Endodermal cell (in vitro differentiated cells): ENCODE measurements around the gene GPR176. TPM values are rescaled to one million over a fixed set of nuclear protein-coding genes. Genes with fewer than 3 reads are reported as not detected.

Source experiments
- DNase-seq: peaks from one replicate; pipeline ENCODE4 v3.0.0-alpha.2; 2017
- H3K27ac ChIP-seq: 2 replicates; pipeline ENCODE4 v1.5.1; 2013; ENCODE audit warnings: mild to moderate bottlenecking, low read depth, low read length, moderate library complexity
- H3K27me3 ChIP-seq: 2 replicates; pipeline ENCODE4 v1.6.1; 2013; ENCODE audit warnings: mild to moderate bottlenecking, low read length, moderate library complexity; ENCODE audit not compliant: insufficient read depth, control insufficient read depth, poor library complexity, severe bottlenecking
- H3K36me3 ChIP-seq: 2 replicates; pipeline ENCODE4 v1.7.0; 2013; ENCODE audit warnings: mild to moderate bottlenecking, low read length, moderate library complexity; ENCODE audit not compliant: control insufficient read depth, insufficient read depth
- H3K4me1 ChIP-seq: one replicate; pipeline ENCODE4 v1.7.0; 2013; ENCODE audit warnings: low read length; ENCODE audit not compliant: control insufficient read depth, insufficient read depth
- H3K4me3 ChIP-seq: 2 replicates; pipeline ENCODE4 v1.5.1; 2013; ENCODE audit warnings: mild to moderate bottlenecking, low read length, moderate library complexity
- H3K9ac ChIP-seq: 2 replicates; pipeline ENCODE4 v1.6.1; 2013; ENCODE audit warnings: mild to moderate bottlenecking, low read length, moderate library complexity; ENCODE audit not compliant: poor library complexity, severe bottlenecking; ENCODE audit errors: extremely low read depth
- H3K9me3 ChIP-seq: 2 replicates; pipeline ENCODE4 v1.6.1; 2013; ENCODE audit warnings: mild to moderate bottlenecking, low read length, moderate library complexity; ENCODE audit not compliant: control insufficient read depth
- H3K27ac Mint-ChIP-seq: 2 replicates; pipeline ENCODE4 v1.8.0; 2020; ENCODE audit warnings: mixed read lengths
- H3K27me3 Mint-ChIP-seq: 2 replicates; pipeline ENCODE4 v1.8.0; 2021; ENCODE audit warnings: mild to moderate bottlenecking, mixed read lengths; ENCODE audit not compliant: insufficient read depth
- H3K36me3 Mint-ChIP-seq: 2 replicates; pipeline ENCODE4 v1.8.0; 2020; ENCODE audit warnings: low read depth, mixed read lengths
- H3K4me1 Mint-ChIP-seq: 2 replicates; pipeline ENCODE4 v1.8.0; 2020; ENCODE audit warnings: mixed read lengths
- H3K4me3 Mint-ChIP-seq: 2 replicates; pipeline ENCODE4 v1.8.0; 2020; ENCODE audit warnings: mild to moderate bottlenecking, moderate library complexity, mixed read lengths
- H3K9me3 Mint-ChIP-seq: 2 replicates; pipeline ENCODE4 v1.8.0; 2020; ENCODE audit warnings: mild to moderate bottlenecking, mixed read lengths
- whole genome bisulfite sequencing, 2 experiments: methylation state at CpG; one replicate each; pipeline versions ENCODE4 v1.1.5 to v1.1.7; 2013; ENCODE audit warnings: missing lambda C conversion rate in 2 of 2, mixed read lengths in 1 of 2; ENCODE audit not compliant: insufficient coverage in 1 of 2, insufficient read length in 1 of 2; 5-methylcytosine and 5-hydroxymethylcytosine counted together
- total RNA-seq, 2 donors: library from RNA; stranded (reverse); fragmentation: NEBNext Ultra II Directional in 1 of 2; extraction: Animal tissue kit (Norgen Biotek cat#: 25700) in 1 of 2; gene quantifications; 2 replicates in 1 of 2; 3 replicates in 1 of 2; pipeline ENCODE4 v1.2.1, GENCODE V29; 2021
- TF ChIP-seq, protein P1 (sequence below): fragments of 200-600 bp; sonication (generic); conservative IDR thresholded peaks from 2 replicates; pipeline ENCODE4 v1.5.0; 2021; ENCODE audit warnings: antibody characterized with exemption, mild to moderate bottlenecking

GPR176 gene
- total RNA-seq, 2 donors from 2014 or later = 26.0 to 31.1 TPM

DNA sequence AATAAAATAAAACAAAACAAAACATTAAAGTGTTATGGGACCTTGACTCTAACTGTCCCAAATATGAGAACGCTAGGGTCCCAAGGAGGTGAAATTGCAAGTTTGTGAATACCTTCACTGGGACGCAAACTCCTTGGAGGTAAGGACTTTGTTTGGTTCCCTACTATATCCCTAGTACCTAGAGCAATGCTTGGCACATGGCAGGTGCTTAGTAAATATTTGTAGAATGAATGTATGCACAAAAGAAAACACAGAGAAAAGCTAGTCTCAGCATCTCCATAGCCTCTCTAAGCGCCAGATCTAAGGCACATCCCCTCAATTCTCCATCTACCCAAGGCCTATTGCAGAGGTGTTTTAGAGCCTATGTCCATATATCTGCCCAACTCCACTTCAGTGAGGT, 30.5 kb downstream of the GPR176 start:
- Mint-ChIP-seq H3K4me1 (peaks cover 65% of the 10 kb centered on the region), H3K27me3 (no peaks in the 10 kb centered on the region), H3K4me3 (no peak overlapping the region), H3K27ac (no peak overlapping the region), H3K36me3 (peaks cover 1% of the 10 kb centered on the region), H3K9me3 (peaks cover 3% of the 10 kb centered on the region)
- H3K9ac ChIP-seq = no peak overlapping the region
- no peaks in the 10 kb centered on the region for H3K27me3 ChIP-seq
- H3K9me3 ChIP-seq = no peaks in the 10 kb centered on the region
- 75 to 99% methylated on average over 1 to 3 of the region's 3 CpGs for WGBS, 2 experiments
- no peak overlapping the region for H3K27ac ChIP-seq
- H3K4me1 ChIP-seq = peaks cover 14% of the 10 kb centered on the region
- DNase-seq = no peak
- no peaks in the 10 kb centered on the region for H3K36me3 ChIP-seq
- H3K4me3 ChIP-seq = no peak overlapping the region
- TF ChIP-seq, protein P1, sequence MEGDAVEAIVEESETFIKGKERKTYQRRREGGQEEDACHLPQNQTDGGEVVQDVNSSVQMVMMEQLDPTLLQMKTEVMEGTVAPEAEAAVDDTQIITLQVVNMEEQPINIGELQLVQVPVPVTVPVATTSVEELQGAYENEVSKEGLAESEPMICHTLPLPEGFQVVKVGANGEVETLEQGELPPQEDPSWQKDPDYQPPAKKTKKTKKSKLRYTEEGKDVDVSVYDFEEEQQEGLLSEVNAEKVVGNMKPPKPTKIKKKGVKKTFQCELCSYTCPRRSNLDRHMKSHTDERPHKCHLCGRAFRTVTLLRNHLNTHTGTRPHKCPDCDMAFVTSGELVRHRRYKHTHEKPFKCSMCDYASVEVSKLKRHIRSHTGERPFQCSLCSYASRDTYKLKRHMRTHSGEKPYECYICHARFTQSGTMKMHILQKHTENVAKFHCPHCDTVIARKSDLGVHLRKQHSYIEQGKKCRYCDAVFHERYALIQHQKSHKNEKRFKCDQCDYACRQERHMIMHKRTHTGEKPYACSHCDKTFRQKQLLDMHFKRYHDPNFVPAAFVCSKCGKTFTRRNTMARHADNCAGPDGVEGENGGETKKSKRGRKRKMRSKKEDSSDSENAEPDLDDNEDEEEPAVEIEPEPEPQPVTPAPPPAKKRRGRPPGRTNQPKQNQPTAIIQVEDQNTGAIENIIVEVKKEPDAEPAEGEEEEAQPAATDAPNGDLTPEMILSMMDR = no peak

DNA sequence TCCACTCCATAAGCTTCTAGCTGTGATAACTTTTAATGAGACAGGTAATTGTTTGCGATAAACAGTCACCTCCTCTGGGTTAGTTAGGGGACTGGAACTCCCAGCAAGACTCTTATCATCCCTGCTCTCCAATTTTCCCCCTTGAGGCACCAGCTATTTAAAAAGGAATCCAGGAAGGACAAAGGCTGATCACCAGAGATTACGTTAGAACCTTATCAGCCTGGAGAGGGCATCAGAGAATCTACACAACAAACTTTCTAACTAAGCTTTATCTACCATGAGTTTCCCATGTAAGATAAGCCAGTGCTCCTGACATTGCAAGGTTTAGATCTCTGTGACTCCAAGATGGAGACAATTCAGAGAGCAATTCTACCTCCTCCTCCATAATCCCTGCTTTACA, 31.3 kb downstream of the GPR176 start:
- H3K27ac Mint-ChIP-seq = peak overlapping the region; percentile 90
- no peak overlapping the region for H3K9ac ChIP-seq

DNA sequence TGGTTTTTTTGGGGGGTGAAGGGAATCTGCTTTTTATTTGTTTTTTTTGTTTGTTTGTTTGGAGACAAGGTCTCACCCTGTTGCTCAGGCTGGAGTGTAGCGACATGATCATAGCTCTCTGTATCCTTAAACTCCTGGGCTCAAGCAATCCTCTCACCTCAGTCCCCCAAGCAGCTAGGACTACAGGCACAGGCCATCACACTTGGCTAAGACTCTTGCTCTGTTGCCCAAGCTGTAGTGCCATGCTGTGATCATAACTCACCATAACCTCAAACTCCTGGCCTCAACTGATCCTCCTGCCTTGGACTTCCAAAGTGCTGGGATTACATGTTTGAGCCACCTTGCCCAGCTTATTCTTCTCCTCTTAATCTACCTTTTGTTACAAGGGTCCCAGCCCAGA, 31.8 kb downstream of the GPR176 start:
- Histone ChIP-seq H3K9ac (no peak overlapping the region), H3K4me3 (no peak overlapping the region), H3K36me3 (no peaks in the 10 kb centered on the region), H3K27me3 (no peaks in the 10 kb centered on the region), H3K27ac (no peak overlapping the region), H3K9me3 (no peaks in the 10 kb centered on the region), H3K4me1 (peaks cover 19% of the 10 kb centered on the region)
- Mint-ChIP-seq H3K27me3 (no peaks in the 10 kb centered on the region), H3K4me1 (peaks cover 74% of the 10 kb centered on the region), H3K4me3 (no peak overlapping the region), H3K9me3 (no peaks in the 10 kb centered on the region), H3K27ac (peak overlapping the region; percentile 90), H3K36me3 (no peaks in the 10 kb centered on the region)
- 79 to 88% methylated on average over 1 of the region's 1 CpG for WGBS, 2 experiments
- DNase-seq = peak; percentile 53
- TF ChIP-seq, protein P1 = no peak

More for the DNA sequence above, 31.3 kb downstream of the GPR176 start:
- Histone ChIP-seq H3K9me3 (no peaks in the 10 kb centered on the region), H3K4me3 (no peak overlapping the region), H3K27me3 (no peaks in the 10 kb centered on the region), H3K4me1 (peaks cover 19% of the 10 kb centered on the region), H3K27ac (no peak overlapping the region), H3K36me3 (no peaks in the 10 kb centered on the region)
- DNase-seq = no peak
- no peaks in the 10 kb centered on the region for H3K27me3 Mint-ChIP-seq
- H3K4me3 Mint-ChIP-seq = no peak overlapping the region
- peaks cover 73% of the 10 kb centered on the region for H3K4me1 Mint-ChIP-seq
- TF ChIP-seq, protein P1 = no peak
- 40 to 55% methylated on average over 2 of the region's 2 CpGs for WGBS, 2 experiments
- H3K36me3 Mint-ChIP-seq = no peaks in the 10 kb centered on the region
- H3K9me3 Mint-ChIP-seq = no peaks in the 10 kb centered on the region
